Measurements from ENCODE around the gene ZNF48.

The ZNF48 gene

DNA sequence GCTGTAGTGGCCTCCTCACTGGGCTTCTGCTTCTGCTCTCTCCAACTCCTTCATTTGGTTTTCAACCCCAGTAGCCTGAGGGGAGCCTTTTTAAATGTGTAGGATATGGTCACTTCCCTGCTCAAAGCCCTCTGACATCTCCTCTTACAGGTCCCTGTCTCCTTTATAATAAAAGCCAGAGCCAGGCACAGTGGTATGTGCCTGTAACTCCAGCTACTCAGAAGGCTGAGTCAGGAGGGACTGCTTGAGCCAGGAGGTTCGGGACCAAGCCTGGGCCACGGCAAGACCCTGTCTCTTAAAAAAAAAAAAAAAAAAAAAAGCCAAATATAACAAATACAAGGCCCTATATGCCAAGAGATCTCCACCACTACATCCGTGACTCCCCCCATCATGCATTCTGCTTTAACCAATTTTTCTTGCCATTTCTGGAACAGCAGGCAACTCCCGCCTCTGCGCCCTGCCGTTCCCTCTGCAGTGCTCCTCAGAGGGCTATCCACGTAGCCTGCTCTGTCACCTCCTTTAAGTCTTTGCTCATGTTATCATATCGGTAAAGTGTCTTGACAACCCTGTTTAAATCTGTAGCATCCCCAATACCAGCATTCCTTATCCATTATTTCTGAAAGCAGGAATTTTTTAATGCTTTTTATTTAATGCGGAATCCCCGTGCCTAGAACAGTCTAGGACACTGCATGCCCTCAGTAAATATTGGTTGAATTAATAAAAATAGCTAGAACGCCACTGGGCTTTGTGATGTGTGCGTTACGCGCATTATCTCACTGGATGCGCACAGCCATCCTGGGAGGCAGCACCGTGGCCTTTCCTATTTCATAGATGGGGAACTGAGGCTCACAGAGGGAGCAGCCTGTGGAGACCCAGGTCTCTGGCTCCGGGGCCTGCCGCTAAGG lies 21.7 kb downstream of the ZNF48 start:
- no peaks in the 10 kb centered on the region for H3K27me3 ChIP-seq
- H3K27ac ChIP-seq: peak overlapping the region; percentile 53 to 78
- H3K4me3 ChIP-seq: peak overlapping the region; percentile 57 to 68
- intact Hi-C loops (cut with DNase I; ENCODE audit: low total_unique reads): no loop called here
- H3K4me1 ChIP-seq: peaks cover 0 to 14% (median 6%) of the 10 kb centered on the region in 4 donors
- DNase-seq: no peak
- TF ChIP-seq, protein P1, sequence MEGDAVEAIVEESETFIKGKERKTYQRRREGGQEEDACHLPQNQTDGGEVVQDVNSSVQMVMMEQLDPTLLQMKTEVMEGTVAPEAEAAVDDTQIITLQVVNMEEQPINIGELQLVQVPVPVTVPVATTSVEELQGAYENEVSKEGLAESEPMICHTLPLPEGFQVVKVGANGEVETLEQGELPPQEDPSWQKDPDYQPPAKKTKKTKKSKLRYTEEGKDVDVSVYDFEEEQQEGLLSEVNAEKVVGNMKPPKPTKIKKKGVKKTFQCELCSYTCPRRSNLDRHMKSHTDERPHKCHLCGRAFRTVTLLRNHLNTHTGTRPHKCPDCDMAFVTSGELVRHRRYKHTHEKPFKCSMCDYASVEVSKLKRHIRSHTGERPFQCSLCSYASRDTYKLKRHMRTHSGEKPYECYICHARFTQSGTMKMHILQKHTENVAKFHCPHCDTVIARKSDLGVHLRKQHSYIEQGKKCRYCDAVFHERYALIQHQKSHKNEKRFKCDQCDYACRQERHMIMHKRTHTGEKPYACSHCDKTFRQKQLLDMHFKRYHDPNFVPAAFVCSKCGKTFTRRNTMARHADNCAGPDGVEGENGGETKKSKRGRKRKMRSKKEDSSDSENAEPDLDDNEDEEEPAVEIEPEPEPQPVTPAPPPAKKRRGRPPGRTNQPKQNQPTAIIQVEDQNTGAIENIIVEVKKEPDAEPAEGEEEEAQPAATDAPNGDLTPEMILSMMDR (IDR thresholded peaks at IDR 0.05): no peak
- peaks cover 0 to 31% (median 0%) of the 10 kb centered on the region in 3 donors for H3K36me3 ChIP-seq
- no peaks in the 10 kb centered on the region for H3K9me3 ChIP-seq

DNA sequence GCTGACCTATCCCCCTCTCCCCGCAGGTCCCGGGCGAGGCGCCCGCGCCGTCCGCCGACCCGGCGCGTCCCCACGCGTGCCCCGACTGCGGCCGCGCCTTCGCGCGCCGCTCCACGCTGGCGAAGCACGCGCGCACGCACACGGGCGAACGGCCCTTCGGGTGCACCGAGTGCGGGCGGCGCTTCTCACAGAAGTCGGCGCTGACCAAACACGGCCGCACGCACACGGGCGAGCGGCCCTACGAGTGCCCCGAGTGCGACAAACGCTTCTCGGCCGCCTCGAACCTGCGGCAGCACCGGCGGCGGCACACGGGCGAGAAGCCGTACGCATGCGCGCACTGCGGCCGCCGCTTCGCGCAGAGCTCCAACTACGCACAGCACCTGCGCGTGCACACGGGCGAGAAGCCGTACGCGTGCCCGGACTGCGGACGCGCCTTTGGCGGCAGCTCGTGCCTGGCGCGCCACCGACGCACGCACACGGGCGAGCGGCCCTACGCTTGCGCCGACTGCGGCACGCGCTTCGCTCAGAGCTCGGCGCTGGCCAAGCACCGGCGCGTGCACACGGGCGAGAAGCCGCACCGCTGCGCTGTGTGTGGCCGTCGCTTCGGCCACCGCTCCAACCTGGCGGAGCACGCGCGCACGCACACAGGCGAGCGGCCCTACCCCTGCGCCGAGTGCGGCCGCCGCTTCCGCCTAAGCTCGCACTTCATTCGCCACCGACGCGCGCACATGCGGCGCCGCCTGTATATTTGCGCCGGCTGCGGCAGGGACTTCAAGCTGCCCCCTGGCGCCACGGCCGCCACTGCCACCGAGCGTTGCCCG lies 22.5 kb downstream of the ZNF48 start:
- H3K9me3 ChIP-seq: no peaks in the 10 kb centered on the region
- peak overlapping the region; percentile 53 to 78 for H3K27ac ChIP-seq
- peaks cover 0 to 14% (median 6%) of the 10 kb centered on the region in 4 donors for H3K4me1 ChIP-seq
- peaks cover 0 to 31% (median under 1%) of the 10 kb centered on the region in 3 donors for H3K36me3 ChIP-seq
- H3K27me3 ChIP-seq: no peaks in the 10 kb centered on the region
- intact Hi-C loops (cut with DNase I; ENCODE audit: low total_unique reads): no loop called here
- TF ChIP-seq, protein P1 (IDR thresholded peaks at IDR 0.05): no peak
- H3K4me3 ChIP-seq: peak overlapping the region; percentile 57 to 68
- DNase-seq: peak; percentile 51 to 79

GRCh38 chr16:30418350-30419181 lies 23.3 kb downstream of the ZNF48 start:
- H3K4me3 ChIP-seq: peak overlapping the region; percentile 57 to 68
- H3K4me1 ChIP-seq: peaks cover 0 to 14% (median 6%) of the 10 kb centered on the region in 4 donors
- intact Hi-C loops (cut with DNase I; ENCODE audit: low total_unique reads): no loop called here
- no peaks in the 10 kb centered on the region for H3K9me3 ChIP-seq
- no peaks in the 10 kb centered on the region for H3K27me3 ChIP-seq
- H3K36me3 ChIP-seq: peaks cover 6 to 35% (median 7%) of the 10 kb centered on the region in 3 donors
- H3K27ac ChIP-seq: peak overlapping the region; percentile 53 to 78
- TF ChIP-seq, protein P1 (IDR thresholded peaks at IDR 0.05): no peak
- no peak for DNase-seq

- TF ChIP-seq, protein P1 (IDR thresholded peaks at IDR 0.05): no peak
- no peak overlapping the region for H3K27ac ChIP-seq
- no peaks in the 10 kb centered on the region for H3K27me3 ChIP-seq
- intact Hi-C loops (cut with DNase I; ENCODE audit: low total_unique reads): no loop called here
- H3K9me3 ChIP-seq: no peaks in the 10 kb centered on the region
- peaks cover 0 to 14% (median 6%) of the 10 kb centered on the region in 4 donors for H3K4me1 ChIP-seq
- H3K4me3 ChIP-seq: no peak overlapping the region
- peaks cover 11 to 48% (median 14%) of the 10 kb centered on the region in 3 donors for H3K36me3 ChIP-seq
- DNase-seq: no peak
Observed at GRCh38 chr16:30421010-30421409, 25.8 kb downstream of the ZNF48 start.

DNA sequence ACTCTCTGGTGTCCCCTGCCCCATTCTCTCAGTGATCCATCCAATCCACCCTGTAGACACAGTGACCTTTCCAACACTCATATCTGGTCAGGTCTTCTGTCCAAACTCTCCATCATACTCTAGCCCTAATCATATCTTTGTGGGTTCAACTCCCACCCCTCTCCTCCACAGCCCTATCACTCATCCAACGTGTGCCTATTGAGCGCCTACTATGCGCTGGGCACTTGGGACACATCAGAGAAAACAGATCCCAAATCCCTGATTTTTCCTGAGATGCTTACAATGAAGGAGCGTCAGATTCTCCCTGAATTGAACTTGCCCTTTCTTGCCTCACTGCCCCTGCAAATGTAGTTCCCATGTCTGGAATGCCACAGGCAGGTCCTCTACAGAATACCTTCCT lies 32.8 kb downstream of the ZNF48 start:
- H3K4me3 ChIP-seq: no peak overlapping the region
- H3K9me3 ChIP-seq: no peaks in the 10 kb centered on the region
- TF ChIP-seq, protein P1 (IDR thresholded peaks at IDR 0.05): no peak
- no peak for DNase-seq
- H3K27me3 ChIP-seq: no peaks in the 10 kb centered on the region
- peaks cover 8 to 40% (median 13%) of the 10 kb centered on the region in 3 donors for H3K36me3 ChIP-seq
- H3K27ac ChIP-seq: no peak overlapping the region
- H3K4me1 ChIP-seq: peaks cover 0 to 20% (median 11%) of the 10 kb centered on the region in 4 donors
- intact Hi-C loops (cut with DNase I; ENCODE audit: low total_unique reads): no loop called here
